Esophagus mucosa (tissue), 1 donor: Measurements from ENCODE around the gene LONRF2. TPM values are rescaled to one million over a fixed set of nuclear protein-coding genes. Genes with fewer than 3 reads are reported as not detected.
"Not testable (repeated sequence)": the region's sequence is repeated elsewhere in the genome, so short reads cannot be mapped to it uniquely, and the experiment has no call there.

ENCODE experiments used
- ATAC-seq: fragments of 200-7000 bp; cut with Tn5 transposase; one replicate; pipeline ENCODE4 v1.9.1; 2020
- total RNA-seq: library from RNA; stranded (reverse); gene quantifications from one replicate; pipeline ENCODE4 v1.2.4, GENCODE V29; 2023
- donor health status: DM: yes; HTN: yes; CAD: no.

Gene LONRF2
- 0.48 TPM for total RNA-seq

DNA sequence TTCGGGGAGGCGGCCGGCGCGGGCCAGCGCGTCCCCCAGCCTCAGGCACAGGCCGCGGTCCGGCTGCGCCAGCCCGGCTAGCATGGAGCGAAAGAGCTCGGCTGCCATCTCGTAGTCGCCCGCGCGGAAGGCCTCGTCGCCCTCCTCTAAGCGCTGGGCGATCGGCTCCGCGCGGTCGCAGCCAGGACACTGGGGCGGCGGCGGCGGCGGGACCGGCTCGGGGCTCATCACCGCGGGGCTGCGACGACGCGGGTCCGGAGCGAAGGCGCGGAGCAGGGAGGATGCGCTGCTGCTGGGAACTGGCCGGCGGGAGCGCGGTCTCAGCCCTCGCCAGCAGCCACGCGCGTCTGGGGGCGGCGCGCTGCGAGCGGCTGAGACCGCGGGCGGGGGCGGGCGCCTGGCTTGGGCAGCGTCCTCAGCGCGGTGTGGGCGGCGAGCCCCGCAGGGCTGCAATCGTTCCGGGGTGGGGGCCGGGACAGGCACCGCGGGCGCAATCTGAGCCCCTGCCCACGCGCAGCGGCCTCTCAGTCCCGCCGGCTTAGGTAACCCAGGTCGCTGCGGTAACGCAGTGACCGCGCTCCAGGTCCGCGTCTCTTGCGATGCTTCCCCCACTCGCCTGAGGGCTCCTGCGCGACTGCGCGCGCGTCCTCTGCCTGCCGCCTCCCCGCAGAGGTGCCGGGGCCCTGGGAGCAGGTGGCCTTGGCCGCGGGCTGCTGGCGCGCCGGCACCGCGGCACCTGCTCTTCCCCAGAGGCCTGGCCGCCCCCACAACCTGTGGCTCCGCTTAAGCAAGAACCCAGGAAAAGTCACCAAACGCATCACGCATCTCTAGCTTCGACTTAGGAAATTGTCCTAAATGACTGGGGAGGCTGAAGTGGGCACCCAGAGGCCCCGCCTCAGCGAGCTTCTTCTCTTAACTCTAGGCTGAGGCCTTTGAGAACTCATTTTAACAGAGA, at the start of gene LONRF2:
Gene LONRF2 (minus strand): TSS at position 636 of the 955 bp plus-strand sequence. CDS start 408 bp downstream, at position 228.
- peak; percentile 31 for ATAC-seq

GRCh38 chr2:100367163-100367562, 44.9 kb upstream of the LONRF2 start:
- ATAC-seq = no peak

DNA sequence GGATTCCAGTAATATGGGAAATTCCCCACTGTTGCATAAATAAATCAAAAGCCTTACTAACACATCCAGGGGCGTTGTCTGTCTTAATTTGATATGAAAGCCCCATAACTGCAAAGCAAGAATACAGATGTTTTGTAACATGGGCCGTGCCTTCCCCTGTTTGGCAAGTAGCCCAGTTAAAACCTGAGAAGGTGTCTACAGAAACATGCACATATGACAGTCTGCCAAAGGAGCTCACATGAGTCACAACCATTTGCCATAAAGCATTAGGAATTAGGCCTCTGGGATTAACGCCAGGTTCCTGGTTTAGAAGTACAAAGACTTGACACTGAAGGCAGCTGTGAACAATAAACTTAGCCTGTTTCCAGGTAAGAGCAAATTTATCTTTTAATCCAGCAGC, 43.1 kb upstream of the LONRF2 start:
- ATAC-seq = peak; percentile 85

- not testable (repeated sequence) for ATAC-seq
Observed at GRCh38 chr2:100362269-100362668, 40.0 kb upstream of the LONRF2 start.

DNA sequence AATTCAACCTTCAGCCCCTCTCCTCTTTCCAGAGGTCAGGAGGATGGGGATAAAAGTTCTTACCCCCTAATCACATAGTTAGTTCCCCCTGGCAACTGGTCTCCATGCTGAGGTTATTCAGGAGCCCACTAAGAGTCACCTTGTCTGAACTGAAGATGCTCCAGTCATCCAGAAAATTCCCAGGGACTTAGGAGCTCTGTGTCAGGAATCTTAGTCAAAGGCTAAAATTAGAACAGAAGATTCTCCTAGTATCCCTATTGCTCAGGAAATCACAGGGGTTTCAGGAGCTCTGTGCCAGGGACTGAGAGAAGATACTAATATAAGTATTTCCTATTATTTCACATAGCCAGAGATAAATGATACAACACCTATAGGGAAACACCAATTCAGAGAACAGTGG, 37.3 kb upstream of the LONRF2 start:
- ATAC-seq = no peak

DNA sequence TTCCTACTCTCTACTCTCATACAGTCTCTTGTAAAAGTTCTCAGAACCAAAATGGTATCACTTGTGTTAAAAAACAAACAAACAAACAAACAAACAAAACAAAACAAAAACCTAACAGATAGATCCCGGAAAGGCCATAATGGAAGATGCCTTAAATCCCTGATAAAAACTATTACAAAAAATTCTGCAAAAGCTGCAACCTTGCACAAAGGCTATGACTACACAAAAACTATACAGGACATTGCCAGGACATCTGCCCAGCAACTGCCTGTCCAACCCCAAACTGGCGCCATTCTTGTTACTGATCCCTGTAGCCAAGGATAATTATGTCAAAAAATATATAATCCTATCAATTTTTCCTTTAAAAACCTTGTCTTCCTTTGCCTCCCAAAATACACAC, 36.3 kb upstream of the LONRF2 start:
- ATAC-seq = no peak

DNA sequence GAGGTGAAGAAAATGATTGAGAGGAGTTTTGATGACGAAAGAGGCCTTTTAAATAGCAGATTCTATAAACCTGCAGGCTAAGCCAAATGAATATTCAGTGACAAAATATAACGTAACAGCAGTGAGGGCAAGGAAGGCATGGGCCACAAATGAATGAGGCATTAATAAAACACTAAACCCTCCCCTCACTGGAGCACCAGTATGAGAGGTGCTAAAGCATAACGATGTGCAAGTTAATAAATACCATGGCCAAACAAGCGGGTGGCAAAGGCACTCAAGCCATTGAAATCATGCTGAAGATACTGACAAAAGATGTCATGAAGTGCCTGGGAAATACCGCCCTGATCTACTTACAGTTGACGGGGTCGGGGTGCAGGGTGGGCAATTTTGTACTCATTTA, 30.2 kb upstream of the LONRF2 start:
- no peak for ATAC-seq

- ATAC-seq = no peak
Observed at GRCh38 chr2:100350661-100351185, 28.4 kb upstream of the LONRF2 start.

DNA sequence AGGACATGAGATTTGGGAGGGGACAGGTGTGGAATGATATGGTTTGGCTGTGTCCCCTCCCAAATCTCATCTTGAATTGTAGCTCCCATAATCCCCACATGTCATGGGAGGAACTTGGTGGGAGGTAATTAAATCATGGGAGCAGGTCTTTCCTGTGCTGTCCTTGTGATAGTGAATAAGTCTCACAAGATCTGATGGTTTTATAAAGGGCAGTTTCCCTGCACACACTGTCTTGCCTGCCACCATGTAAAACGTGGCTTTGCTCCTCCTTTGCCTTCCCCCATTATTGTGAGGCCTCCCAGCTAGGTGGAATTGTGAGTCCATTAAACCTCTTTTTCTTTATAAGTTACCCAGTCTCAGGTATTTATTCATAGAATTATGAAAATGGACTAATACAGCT, 22.8 kb upstream of the LONRF2 start:
- ATAC-seq = not testable (repeated sequence)

- ATAC-seq = no peak
Observed at GRCh38 chr2:100344433-100344832, 22.1 kb upstream of the LONRF2 start.

DNA sequence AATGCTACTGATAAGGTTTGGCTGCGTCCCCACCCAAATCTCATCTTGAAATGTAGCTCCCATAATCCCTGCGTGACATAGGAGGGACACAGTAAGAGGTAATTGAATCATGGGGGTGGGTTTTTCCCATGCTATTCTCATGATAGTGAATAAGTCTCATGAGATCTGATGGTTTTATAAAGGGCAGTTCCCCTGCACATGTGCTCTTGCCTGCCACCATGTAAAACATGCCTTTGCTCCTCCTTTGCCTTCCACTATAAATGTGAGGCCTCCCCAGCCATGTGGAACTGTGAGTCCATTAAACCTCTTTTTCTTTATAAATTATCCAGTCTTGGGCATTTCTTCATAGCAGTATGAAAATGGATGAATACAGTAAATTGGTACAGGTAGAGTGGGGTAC, 20.2 kb upstream of the LONRF2 start:
- ATAC-seq = not testable (repeated sequence)

GRCh38 chr2:100339823-100340222, 17.5 kb upstream of the LONRF2 start:
- ATAC-seq = no peak

- ATAC-seq = no peak
Observed at GRCh38 chr2:100334929-100335328, 12.6 kb upstream of the LONRF2 start.

DNA sequence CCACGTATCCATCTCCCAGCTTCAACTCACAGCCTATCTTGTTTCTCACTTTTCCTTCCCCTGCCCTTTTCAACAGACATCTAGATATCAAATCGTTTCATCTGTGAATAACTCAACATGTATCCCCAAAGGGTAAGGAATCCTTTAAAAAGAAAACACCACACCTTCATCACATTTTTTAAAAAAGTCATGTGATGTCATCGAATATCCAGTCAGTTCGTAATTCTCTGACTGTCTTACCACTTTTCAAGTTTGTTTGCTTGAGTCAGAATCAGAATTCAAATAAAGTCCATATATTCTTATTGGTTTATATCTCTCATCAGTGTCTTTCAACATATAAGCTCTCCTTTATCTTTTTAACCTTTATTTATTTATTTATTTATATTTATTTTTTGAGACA, 5.4 kb upstream of the LONRF2 start:
- ATAC-seq = no peak

DNA sequence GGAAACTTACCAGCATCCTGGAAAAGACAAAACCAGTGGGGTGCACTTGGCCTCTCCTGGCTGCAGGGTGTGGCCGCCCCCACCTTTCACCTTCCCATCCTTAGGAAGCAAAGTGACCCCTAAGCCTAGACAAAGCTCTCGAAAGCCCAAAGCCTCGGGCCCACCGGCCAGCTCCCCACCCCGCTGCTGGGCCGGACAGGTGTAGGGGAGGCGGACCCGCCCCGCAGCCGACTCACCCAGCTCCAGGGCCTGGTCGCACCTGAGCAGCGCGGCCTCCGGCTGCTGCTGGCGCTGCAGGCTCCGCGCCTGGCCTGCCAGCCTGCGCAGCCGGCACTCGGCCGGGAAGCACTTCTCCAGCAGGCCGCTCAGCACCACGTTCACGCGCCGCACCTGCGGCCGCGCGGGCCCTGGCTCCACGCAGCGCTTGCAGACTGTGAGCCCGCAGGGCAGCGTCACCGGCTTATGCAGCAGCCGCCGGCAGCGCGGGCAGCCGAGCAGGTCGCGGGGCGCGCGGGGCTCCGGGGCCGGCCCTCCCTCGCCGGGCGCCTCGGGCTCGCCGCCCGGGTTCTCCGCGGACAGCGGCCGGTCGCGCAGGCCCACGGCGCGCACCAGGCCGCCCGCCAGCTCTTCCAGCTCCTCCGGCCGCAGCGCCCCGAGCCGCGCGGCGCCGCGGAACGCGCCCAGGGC, 979 bp downstream of the LONRF2 start:
- peak; percentile 65 for ATAC-seq

DNA sequence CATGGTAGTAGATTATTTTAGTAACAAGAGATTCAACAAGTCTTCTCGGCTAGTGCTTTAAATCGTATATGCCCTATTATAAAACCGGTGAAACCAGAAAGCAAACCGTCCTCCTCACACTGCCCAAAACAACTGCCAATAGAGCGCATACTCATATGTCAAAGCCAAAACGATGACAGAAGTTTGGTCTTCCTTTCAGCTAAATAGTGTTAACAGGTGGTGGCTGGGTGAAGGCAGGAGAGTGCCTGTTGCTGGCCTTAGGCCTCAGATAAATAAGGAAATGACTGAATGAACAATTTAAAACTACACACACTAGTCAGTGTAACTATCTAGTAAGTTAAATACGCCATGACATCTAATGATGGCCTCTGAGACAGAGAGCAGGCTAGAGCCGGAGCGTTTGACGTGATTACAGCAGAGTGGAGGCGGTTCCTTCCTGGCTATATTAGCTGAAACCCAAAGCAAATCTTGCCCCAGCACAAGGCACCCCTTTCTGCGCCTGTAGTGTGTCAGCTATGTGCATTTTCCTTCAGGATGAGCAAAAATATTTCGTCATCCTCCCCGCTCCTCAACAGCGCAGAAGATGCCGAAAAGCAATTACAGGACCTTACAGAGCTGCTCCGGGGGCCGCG, 1.6 kb downstream of the LONRF2 start:
- peak; percentile 33 for ATAC-seq

GRCh38 chr2:100317634-100318033, 4.7 kb downstream of the LONRF2 start:
- no peak for ATAC-seq

DNA sequence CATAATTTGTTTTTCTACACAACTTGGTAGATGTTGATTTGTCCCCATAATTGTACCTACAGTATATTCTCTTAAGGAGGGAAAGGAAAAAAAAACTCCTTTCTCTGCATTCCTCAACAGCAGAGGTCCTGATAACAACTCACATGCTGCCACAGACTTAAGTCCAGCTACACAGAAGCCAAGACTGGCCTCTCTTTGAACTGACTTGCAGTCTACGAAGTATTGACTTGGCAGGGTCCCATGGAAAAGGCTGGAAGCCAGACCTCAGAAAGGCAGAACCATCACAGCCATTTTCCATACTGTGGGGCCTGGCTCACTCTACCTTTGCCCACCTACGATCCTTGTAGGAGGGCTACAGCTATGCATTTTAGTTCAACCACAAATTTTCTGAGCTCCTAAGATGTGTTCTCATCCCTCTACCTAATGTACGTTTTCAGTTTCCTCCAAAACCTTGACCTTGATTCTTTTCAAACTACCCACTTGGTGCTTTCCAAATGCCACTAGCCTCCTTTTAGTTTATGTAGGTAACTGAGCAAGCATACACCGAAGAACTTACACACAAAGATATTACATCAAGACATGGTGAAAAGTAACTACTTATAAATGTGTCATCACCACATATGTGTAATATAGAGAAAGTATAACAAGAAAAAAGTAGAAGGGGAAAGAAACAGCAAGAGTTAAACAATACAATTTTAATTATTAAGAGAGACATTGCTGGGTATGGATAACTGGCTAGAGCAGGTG, 12.2 kb downstream of the LONRF2 start:
- ATAC-seq = no peak

DNA sequence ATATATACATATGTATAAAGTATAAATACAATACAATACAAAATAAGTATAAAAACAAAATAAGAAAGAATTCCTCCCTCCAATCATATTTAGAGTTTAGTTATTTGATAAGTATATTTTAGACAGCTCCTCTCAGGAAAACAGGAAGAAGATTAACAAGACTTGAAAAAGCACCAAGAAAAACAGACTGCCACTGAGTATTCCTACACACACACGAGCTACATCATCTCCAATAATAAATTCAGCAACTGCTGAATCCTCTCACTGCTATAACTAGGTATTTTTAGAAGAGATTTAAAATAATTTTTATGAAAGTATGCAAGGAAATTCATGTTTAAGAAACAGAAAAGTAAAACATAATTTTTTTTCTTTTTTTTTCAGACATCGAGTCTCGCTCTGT, 13.0 kb downstream of the LONRF2 start:
- ATAC-seq = no peak

DNA sequence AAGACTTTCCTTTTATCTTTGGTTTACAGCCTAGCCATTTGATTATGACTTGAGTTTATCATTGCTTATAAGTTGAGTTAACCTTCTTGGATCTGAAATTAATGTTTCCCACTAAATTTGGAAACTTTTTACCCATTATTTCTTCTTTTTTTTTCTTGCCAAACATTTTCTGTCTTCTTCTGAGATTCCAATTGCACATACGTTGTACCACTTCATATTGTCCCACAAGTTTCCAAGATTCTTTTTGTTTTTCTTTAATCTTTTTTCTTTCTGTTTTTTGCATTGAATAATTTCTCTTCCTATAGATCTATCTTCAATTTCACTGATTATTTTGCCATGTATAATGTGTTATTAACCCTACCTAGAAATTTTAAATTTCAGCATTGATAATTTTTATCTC, 18.6 kb downstream of the LONRF2 start:
- no peak for ATAC-seq

GRCh38 chr2:100302585-100302892, 19.8 kb downstream of the LONRF2 start:
- no peak for ATAC-seq

- ATAC-seq = no peak
Observed at GRCh38 chr2:100301881-100302584, 20.3 kb downstream of the LONRF2 start.
